HuH-7 (cell line): ENCODE measurements around the gene UGT1A1.

ENCODE experiments used
- DNase-seq: peaks from one replicate; pipeline ENCODE4 v3.0.0; 2011; ENCODE audit warnings: low spot score

The UGT1A1 gene

DNA sequence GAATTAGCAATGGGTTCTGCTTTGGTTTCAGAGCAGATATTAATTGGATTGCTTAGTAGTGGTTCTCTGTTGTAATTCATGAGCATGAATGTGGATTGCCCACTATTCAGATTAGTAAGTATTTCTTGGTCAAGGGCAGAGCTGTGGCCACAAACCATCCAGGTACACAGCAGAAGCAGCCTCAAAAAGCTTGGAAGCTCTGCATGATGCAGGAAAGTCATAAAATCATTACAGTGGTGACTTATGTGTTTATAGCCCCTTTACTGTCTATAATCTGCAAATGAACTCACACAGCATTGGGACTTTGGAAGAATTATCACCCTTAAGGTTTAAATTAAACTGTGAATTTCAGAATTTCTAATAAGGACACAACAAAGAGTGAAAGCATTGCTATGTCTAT is 1.9 kb upstream of the UGT1A1 start:
- no peak for DNase-seq

DNA sequence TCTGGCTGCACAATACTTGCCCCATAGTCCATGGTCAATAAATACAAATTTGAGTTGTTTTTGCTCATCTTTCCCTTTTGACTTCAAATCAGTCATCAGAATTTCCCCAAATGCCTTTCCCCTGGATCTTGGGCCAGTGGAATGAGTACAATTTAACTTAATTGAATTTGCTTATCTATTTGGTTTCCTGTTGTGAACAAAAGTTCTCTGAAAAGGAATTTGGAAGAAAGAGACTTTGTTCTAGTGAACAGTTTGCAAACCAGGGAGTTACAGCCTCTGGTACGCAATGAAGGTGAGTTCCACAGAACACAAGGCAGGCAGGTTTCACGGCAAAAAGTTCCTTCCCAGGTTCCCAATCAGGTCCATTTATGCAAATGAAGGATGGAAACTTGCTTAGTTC is 1.2 kb upstream of the UGT1A1 start:
- no peak for DNase-seq

DNA sequence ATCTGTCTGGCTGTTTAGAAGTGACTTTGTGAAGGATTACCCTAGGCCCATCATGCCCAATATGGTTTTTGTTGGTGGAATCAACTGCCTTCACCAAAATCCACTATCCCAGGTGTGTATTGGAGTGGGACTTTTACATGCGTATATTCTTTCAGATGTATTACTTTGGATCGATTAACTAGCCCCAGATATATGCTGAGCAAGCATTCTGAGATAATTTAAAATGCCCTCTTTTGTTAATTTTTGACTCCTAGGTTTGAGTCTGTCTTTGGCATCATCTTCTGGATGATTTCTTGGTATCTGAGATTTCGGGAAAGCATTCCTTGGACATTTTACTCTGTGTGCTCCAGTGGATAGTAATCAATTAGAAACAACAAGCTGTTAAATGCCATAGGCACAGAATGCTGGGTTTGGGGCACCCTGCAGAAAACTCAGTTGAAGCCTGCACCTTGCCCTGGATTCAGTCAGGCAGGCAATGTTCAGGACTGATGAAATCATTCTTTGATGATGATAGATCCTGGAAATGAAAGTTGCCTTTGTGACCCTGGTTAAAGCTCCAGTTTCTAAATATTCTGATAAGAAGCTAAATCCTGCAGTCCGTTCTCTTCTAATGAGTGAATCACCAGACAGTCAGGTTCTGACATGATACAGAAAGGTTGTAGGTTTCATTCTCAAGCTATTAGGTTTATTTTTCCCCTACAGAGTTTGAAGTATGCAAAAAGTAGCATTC is 1.1 kb downstream of the UGT1A1 start:
- no peak for DNase-seq

GRCh38 chr2:233764264-233764663 is 4.2 kb downstream of the UGT1A1 start:
- no peak for DNase-seq

GRCh38 chr2:233764761-233765160 is 4.7 kb downstream of the UGT1A1 start:
- no peak for DNase-seq

GRCh38 chr2:233766416-233766815 is 6.3 kb downstream of the UGT1A1 start:
- no peak for DNase-seq

- no peak for DNase-seq
Measured at GRCh38 chr2:233768076-233768475, 8.0 kb downstream of the UGT1A1 start.

DNA sequence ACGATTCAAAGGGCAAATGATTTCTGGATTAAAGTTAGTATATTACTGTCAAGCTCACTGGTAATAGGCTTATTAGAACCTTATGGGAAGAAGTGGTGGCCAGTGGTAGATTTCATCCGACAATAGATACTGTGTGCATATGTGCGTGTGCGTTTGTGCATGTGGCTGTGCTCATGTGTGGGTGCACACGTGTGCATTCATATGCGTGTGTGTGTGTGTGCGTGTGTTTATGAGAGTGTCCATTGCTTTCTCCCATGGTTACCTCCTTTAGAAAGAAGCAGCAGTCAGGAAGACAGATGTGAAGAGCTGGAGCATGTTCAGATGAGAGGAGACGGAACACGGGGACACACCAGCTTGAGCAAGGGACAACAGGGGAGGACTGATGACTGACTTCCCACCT is 9.2 kb downstream of the UGT1A1 start:
- no peak for DNase-seq

GRCh38 chr2:233772153-233772552 is 12.1 kb downstream of the UGT1A1 start:
- no peak for DNase-seq

- DNase-seq, result no peak
Measured at GRCh38 chr2:233772583-233772982, 12.5 kb downstream of the UGT1A1 start.

DNA sequence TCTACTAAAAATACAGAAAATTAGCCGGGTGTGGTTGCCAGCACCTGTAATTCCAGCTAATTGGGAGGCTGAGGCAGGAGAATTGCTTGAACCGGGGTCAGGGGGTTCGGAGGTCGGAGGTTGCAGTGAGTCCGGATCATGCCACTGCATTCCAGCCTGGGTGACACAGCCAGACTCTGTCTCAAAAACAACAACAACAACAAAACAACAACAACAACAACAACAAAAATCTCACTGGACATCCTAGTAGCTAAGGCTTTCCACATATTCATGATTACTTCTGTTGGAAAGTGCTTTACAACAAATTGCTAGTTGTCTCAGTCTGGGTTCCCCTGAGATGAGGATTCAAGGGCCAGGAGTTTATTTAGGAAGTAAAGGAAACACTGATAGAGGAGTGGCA is 13.8 kb downstream of the UGT1A1 start:
- no peak for DNase-seq

- DNase-seq, result no peak
Measured at GRCh38 chr2:233775414-233775813, 15.3 kb downstream of the UGT1A1 start.

DNA sequence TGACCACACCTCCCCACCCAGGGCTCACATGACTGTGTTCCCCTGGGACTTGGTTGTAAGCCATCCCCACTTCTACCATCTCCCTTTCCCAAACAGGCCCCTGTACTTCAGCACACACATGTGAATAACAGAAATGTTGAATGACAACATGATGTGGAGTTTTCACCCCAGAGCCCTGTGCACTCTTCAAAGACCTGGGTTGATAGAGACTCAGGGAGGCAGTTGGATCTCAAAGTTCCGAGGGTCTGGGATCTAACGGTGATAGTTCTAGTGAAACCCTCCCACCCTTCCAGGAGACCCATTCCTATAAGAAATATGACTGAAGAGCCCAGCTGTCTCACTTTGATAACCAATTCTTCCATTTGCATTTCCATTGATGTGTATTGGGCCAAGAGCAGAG is 18.0 kb downstream of the UGT1A1 start, which contains the start of gene MROH2A:
MROH2A (plus strand) TSS at position 301 of the 400 bp plus-strand sequence. CDS start 1,029 bp downstream, outside the sequence.
- DNase-seq, result no peak

GRCh38 chr2:233779722-233780121 is 19.7 kb downstream of the UGT1A1 start:
- DNase-seq, result no peak

DNA sequence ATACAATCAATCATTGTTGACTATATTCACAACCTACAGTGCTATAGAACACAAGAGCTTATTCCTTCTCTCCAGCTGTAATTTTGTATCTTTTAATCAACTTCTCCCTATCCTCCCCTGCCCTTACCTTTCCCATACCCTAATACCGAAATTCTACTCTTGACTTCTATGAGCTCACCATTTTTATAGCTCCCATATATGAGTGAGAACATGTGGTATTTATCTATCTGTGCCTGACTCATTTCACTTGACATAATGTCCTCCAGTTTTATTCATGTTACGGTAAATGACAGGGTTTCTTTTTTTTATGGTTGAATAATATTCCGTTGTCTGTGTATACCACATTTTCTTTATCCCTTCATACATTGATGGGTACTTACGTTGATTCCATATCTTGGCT is 20.7 kb downstream of the UGT1A1 start:
- no peak for DNase-seq

GRCh38 chr2:233789554-233789953 is 29.5 kb downstream of the UGT1A1 start:
- no peak for DNase-seq

DNA sequence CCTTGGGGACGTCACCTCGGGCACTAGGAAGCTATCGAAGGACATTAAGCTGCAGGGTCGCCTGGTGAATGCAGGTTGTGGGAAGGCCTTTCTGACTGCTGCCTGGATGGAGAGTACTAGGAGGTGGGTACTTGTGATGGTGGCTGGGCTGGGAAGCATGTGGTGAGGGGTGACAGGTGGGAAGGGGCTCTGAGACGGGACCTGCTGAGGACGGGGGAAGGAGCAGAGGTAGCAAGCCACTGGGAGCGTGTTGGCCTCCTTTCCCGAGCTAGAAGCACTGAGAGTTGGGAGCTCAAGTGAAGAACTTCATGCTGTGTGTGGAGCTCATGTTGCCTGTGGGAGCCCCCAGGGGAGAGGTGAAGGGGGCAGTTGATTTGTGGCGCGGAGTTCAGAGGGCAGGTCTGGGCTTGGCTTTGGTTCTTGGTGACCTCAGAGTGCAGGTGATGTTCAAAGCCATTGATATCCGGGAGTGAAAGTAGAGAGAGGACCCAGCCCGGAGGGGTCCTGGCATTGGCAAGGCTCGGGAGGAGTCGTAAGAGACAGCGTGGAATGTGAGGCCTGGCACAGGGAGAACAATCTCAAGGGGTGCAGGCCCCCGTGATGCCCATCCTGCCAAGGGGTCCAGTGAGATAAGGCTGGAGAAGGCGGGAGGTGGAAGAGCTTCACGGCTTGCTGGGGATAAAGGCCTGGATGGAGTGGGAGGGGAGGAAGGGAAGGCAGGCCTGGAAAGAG is 31.2 kb downstream of the UGT1A1 start:
- DNase-seq, result no peak

- no peak for DNase-seq
Measured at GRCh38 chr2:233791883-233792329, 31.8 kb downstream of the UGT1A1 start.

DNA sequence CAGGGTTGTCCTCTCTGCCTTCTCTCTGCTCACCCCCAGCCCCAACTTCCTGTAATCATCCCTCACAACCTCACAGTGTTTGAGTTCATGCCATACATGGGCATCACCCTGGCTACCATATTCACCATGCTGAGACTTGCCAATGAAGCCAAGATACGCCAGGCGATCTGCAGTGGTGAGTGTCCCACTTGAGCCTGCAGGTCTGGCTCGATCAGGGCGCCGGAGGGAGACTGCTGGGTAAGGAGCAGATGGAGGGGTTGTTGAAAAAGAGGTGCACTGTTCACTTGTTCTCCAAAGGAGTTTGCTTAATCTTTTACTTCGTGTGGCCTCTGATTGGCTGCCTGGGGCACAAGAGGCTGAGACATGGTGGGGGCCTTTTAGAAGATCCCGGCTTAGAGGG is 32.6 kb downstream of the UGT1A1 start:
- no peak for DNase-seq

DNA sequence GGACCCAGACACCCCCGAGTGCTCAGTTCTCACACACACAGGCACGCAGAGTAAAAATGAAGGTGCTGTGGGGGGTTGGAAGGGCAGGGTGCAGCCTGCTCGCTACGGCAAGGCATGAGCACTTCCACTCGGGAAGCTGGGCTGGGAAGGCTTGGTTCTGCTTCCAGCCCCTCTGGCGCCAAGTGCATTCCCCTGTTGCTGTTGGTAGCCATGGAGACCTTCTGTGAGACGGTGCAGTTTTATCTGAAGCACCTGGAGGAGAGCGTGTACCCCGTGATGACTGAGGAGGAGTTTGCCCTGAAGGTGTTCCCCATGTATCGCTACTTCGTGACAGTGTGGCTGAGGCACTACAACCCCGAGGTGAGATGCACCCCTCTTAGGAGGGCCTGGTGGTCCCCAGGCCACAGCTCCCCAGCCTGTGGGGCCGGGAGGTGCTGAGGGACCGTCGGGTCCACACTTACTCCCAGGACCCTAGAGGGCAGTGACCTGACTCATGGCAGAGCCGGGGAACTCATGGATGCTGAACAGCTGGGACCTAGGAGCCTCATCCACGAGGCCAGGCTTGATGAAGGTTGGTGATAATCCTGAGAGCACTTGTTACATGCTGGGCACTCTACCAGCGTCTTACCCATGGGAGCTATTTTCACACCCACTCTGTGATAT is 33.5 kb downstream of the UGT1A1 start:
- no peak for DNase-seq

- no peak for DNase-seq
Measured at GRCh38 chr2:233794128-233794658, 34.1 kb downstream of the UGT1A1 start.

- no peak for DNase-seq
Measured at GRCh38 chr2:233795735-233796171, 35.7 kb downstream of the UGT1A1 start.

- DNase-seq, result no peak
Measured at GRCh38 chr2:233796254-233796653, 36.2 kb downstream of the UGT1A1 start.
